K562 (cell line): ENCODE results near the gene DCLK1.

Experiments
- SNRNP70 ChIP-seq: fragments of 200-400 bp; formaldehyde crosslinking; optimal IDR thresholded peaks from 2 replicates; pipeline ENCODE3; 2017; ENCODE audit warnings: low read depth, low read length
- TAF1 ChIP-seq: IDR thresholded peaks from 2 replicates; pipeline ENCODE4 v1.6.1; 2011; ENCODE audit warnings: mild to moderate bottlenecking, low read length, moderate library complexity; ENCODE audit not compliant: insufficient read depth, control insufficient read depth, severe bottlenecking; ENCODE audit errors: extremely low read depth

DNA sequence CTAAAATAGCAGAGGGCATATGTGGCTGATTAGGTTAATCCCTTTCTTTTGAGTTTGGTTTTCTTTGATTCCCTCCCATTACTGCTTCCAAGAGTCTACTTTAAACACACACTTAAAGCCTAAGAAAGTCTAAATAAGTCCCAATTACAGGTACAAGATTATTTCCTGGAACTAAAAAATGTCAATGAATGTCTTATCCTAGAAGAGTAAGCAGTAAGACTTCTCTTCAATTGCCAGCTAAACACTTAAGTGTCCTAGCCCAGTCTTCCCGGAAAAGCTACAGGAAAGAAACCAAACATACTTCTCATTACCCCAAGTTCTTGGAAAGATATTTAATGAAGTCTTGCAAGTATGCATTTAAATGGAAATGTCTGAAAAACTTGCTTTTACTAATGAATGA lies 233.1 kb downstream of the DCLK1 start:
- TF ChIP-seq SNRNP70 (no peak), TAF1 (no peak)
